ENCODE measurements around the gene TACC2.

The TACC2 gene

GRCh38 chr10:122185643-122186042 lies 196.7 kb downstream of the TACC2 start:
- TF ChIP-seq CTCF (IDR thresholded peaks at IDR 0.05; ENCODE audit: borderline replicate concordance, insufficient read depth, low read depth, low read length) = no peak
- H3K4me3 ChIP-seq (ENCODE audit: low read depth, low read length) = no peak overlapping the region

GRCh38 chr10:122186816-122187810 lies 198.2 kb downstream of the TACC2 start:
- no peak overlapping the region for H3K4me3 ChIP-seq (ENCODE audit: low read depth, low read length)
- TF ChIP-seq CTCF (IDR thresholded peaks at IDR 0.05; ENCODE audit: borderline replicate concordance, insufficient read depth, low read depth, low read length) = no peak

GRCh38 chr10:122188706-122189105 lies 199.7 kb downstream of the TACC2 start:
- H3K4me3 ChIP-seq (ENCODE audit: low read depth, low read length) = no peak overlapping the region
- TF ChIP-seq CTCF (IDR thresholded peaks at IDR 0.05; ENCODE audit: borderline replicate concordance, insufficient read depth, low read depth, low read length) = no peak

- TF ChIP-seq CTCF (IDR thresholded peaks at IDR 0.05; ENCODE audit: borderline replicate concordance, insufficient read depth, low read depth, low read length) = no peak
- H3K4me3 ChIP-seq (ENCODE audit: low read depth, low read length) = no peak overlapping the region
Measured at GRCh38 chr10:122189185-122189584, 200.2 kb downstream of the TACC2 start.

GRCh38 chr10:122190176-122190943 lies 201.4 kb downstream of the TACC2 start:
- TF ChIP-seq CTCF (IDR thresholded peaks at IDR 0.05; ENCODE audit: borderline replicate concordance, insufficient read depth, low read depth, low read length) = no peak
- H3K4me3 ChIP-seq (ENCODE audit: low read depth, low read length) = no peak overlapping the region

GRCh38 chr10:122191936-122192541 lies 203.1 kb downstream of the TACC2 start:
- no peak overlapping the region for H3K4me3 ChIP-seq (ENCODE audit: low read depth, low read length)
- TF ChIP-seq CTCF (IDR thresholded peaks at IDR 0.05; ENCODE audit: borderline replicate concordance, insufficient read depth, low read depth, low read length) = no peak

All from GM12875 (cell line).